Inflammatory macrophage treated with lipopolysaccharide for 4 hours (primary cell): Measurements from ENCODE around the gene PKNOX2.

Source experiments
- DNase-seq: peaks from one replicate; pipeline ENCODE4 v3.0.0-alpha.2; 2020

The PKNOX2 gene

GRCh38 chr11:125289419-125290098 lies 125.0 kb downstream of the PKNOX2 start:
- DNase-seq = no peak

- DNase-seq = no peak
These were observed 125.7 kb downstream of the PKNOX2 start for GRCh38 chr11:125290263-125290662.

- no peak for DNase-seq
These were observed 127.5 kb downstream of the PKNOX2 start for GRCh38 chr11:125292100-125292499.

- no peak for DNase-seq
These were observed 129.0 kb downstream of the PKNOX2 start for GRCh38 chr11:125293596-125293995.

GRCh38 chr11:125295931-125296330 lies 131.4 kb downstream of the PKNOX2 start:
- DNase-seq = no peak

GRCh38 chr11:125297346-125297915 lies 132.9 kb downstream of the PKNOX2 start:
- no peak for DNase-seq

GRCh38 chr11:125299061-125299615 lies 134.6 kb downstream of the PKNOX2 start:
- DNase-seq = no peak

- DNase-seq = no peak
These were observed 135.3 kb downstream of the PKNOX2 start for GRCh38 chr11:125299821-125300220.

GRCh38 chr11:125300791-125301218 lies 136.3 kb downstream of the PKNOX2 start:
- no peak for DNase-seq

- no peak for DNase-seq
These were observed 136.8 kb downstream of the PKNOX2 start for GRCh38 chr11:125301346-125301745.

GRCh38 chr11:125303186-125303585 lies 138.6 kb downstream of the PKNOX2 start:
- no peak for DNase-seq

GRCh38 chr11:125303694-125304093 lies 139.1 kb downstream of the PKNOX2 start:
- DNase-seq = no peak

- DNase-seq = no peak
These were observed 139.6 kb downstream of the PKNOX2 start for GRCh38 chr11:125304136-125304535.

- DNase-seq = no peak
These were observed 140.3 kb downstream of the PKNOX2 start for GRCh38 chr11:125304876-125305275.

GRCh38 chr11:125305345-125305744 lies 140.8 kb downstream of the PKNOX2 start:
- no peak for DNase-seq

GRCh38 chr11:125306476-125306875 lies 141.9 kb downstream of the PKNOX2 start:
- no peak for DNase-seq

- no peak for DNase-seq
These were observed 143.7 kb downstream of the PKNOX2 start for GRCh38 chr11:125308246-125308645.

- DNase-seq = no peak
These were observed 147.8 kb downstream of the PKNOX2 start for GRCh38 chr11:125312391-125312790.

- no peak for DNase-seq
These were observed 148.3 kb downstream of the PKNOX2 start for GRCh38 chr11:125312812-125313211.

GRCh38 chr11:125313271-125314219 lies 149.0 kb downstream of the PKNOX2 start:
- no peak for DNase-seq

- DNase-seq = no peak
These were observed 149.9 kb downstream of the PKNOX2 start for GRCh38 chr11:125314276-125315078.

GRCh38 chr11:125315079-125315740 lies 150.7 kb downstream of the PKNOX2 start:
- DNase-seq = no peak
